ENCODE data around the gene SLC12A7.

DNA sequence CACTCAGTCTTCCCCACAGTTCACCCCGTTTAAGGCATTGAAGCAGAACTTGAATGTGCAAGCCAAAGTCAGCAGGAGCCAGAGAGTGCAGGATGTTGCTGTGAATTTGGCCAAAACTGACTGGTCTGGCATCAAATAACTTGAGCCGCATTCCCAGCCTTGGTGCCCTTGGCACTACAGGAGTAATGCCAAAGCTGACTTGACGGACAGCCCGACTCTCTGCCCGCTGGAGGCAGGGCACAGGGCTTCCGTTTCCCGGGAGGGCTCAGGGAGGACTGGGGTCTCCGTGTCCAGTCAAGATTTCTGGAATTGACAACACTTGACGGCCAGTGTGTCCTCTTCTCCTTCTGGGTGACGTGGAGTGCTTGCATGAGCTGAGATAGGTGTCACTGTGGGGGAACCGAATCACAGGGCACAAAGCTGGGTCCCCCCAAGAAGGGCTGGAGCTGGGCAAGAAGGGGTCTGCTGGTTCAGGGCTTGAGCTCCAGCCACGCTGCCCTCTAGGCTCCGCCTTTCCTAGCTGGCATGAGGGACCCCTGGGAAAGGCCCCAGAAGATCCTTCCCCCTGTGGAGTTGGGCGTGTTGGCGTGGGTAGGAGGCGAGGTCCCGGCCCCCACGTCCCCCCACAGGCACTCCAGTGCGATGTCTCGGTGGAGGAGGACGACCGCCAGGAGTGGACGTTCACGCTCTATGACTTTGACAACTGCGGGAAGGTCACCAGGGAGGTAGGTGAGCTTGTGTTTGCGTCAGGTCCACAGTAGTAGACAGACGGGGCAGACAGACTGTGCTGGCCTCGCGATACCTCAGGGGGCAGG lies 78.0 kb downstream of the SLC12A7 start:
- no peak for TF ChIP-seq SIN3A (IDR thresholded peaks at IDR 0.05; ENCODE audit: borderline replicate concordance, insufficient read depth, low read length)
- TF ChIP-seq TAF1 (IDR thresholded peaks at IDR 0.05; ENCODE audit: borderline replicate concordance, insufficient read depth, low read length), result no peak
- TF ChIP-seq POLR2AphosphoS5 (IDR thresholded peaks at IDR 0.05; ENCODE audit: low read depth, low read length), result no peak
- TF ChIP-seq, protein P1, sequence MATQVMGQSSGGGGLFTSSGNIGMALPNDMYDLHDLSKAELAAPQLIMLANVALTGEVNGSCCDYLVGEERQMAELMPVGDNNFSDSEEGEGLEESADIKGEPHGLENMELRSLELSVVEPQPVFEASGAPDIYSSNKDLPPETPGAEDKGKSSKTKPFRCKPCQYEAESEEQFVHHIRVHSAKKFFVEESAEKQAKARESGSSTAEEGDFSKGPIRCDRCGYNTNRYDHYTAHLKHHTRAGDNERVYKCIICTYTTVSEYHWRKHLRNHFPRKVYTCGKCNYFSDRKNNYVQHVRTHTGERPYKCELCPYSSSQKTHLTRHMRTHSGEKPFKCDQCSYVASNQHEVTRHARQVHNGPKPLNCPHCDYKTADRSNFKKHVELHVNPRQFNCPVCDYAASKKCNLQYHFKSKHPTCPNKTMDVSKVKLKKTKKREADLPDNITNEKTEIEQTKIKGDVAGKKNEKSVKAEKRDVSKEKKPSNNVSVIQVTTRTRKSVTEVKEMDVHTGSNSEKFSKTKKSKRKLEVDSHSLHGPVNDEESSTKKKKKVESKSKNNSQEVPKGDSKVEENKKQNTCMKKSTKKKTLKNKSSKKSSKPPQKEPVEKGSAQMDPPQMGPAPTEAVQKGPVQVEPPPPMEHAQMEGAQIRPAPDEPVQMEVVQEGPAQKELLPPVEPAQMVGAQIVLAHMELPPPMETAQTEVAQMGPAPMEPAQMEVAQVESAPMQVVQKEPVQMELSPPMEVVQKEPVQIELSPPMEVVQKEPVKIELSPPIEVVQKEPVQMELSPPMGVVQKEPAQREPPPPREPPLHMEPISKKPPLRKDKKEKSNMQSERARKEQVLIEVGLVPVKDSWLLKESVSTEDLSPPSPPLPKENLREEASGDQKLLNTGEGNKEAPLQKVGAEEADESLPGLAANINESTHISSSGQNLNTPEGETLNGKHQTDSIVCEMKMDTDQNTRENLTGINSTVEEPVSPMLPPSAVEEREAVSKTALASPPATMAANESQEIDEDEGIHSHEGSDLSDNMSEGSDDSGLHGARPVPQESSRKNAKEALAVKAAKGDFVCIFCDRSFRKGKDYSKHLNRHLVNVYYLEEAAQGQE (IDR thresholded peaks at IDR 0.05; ENCODE audit: insufficient read depth in 1 of 2, low read depth in 2 of 2, low read length in 2 of 2), result no peak

All from PFSK-1 (cell line).